ENCODE results near the gene PDCL3.

- no peak for TF ChIP-seq CTCF (conservative IDR thresholded peaks at IDR 0.05; ENCODE audit: low read depth in 2 of 2)
- no peak for TF ChIP-seq EZH2 (IDR thresholded peaks at IDR 0.05; ENCODE audit: low read depth, unreplicated experiment)
- no peak for TF ChIP-seq REST (IDR thresholded peaks at IDR 0.05; ENCODE audit: unreplicated experiment)
- no peak for TF ChIP-seq EZH2phosphoT487 (IDR thresholded peaks at IDR 0.05; ENCODE audit: unreplicated experiment)
- TF ChIP-seq POLR2AphosphoS5 (IDR thresholded peaks at IDR 0.05; ENCODE audit: low read depth): no peak
- no peak for TF ChIP-seq ZNF462 (CRISPR knock-in tag; IDR thresholded peaks at IDR 0.05)
- TF ChIP-seq JUNB (IDR thresholded peaks at IDR 0.05; ENCODE audit: unreplicated experiment): no peak
- no peak for TF ChIP-seq CREB1 (CRISPR knock-in tag; IDR thresholded peaks at IDR 0.05; ENCODE audit: low read depth)
Measured at GRCh38 chr2:100568989-100569388, 6.2 kb downstream of the PDCL3 start.
